Duodenal mucosa (tissue), 2 donors: ENCODE measurements around the gene DNAJB6.

ENCODE experiments used
- H3K27ac ChIP-seq: one replicate; pipeline ENCODE4 v1.7.0; 2013; ENCODE audit warnings: low read depth, low read length
- H3K27me3 ChIP-seq, 2 donors: one replicate each; pipeline ENCODE4 v1.7.0; 2013; ENCODE audit warnings: low read length in 2 of 2, control low read depth in 1 of 2; ENCODE audit not compliant: insufficient read depth in 2 of 2, control insufficient read depth in 1 of 2
- H3K36me3 ChIP-seq, 2 donors: one replicate each; pipeline ENCODE4 v1.7.0; 2013; ENCODE audit warnings: low read length in 2 of 2, control low read depth in 1 of 2; ENCODE audit not compliant: insufficient read depth in 2 of 2, control insufficient read depth in 1 of 2
- H3K4me1 ChIP-seq, 2 donors: one replicate each; pipeline ENCODE4 v1.7.0; 2013; ENCODE audit warnings: low read length in 2 of 2, control low read depth in 1 of 2; ENCODE audit not compliant: insufficient read depth in 2 of 2, control insufficient read depth in 1 of 2
- H3K4me3 ChIP-seq, 2 donors: one replicate each; pipeline ENCODE4 v1.7.0; 2013; ENCODE audit warnings: low read length in 2 of 2, low read depth in 1 of 2
- H3K9ac ChIP-seq, 2 donors: one replicate each; pipeline ENCODE4 v1.7.0; 2013; ENCODE audit warnings: low read length in 2 of 2, low read depth in 1 of 2
- H3K9me3 ChIP-seq, 2 donors: one replicate each; pipeline ENCODE4 v1.7.0; 2013; ENCODE audit warnings: low read length in 2 of 2, control low read depth in 1 of 2; ENCODE audit not compliant: control insufficient read depth in 1 of 2

Gene DNAJB6

DNA sequence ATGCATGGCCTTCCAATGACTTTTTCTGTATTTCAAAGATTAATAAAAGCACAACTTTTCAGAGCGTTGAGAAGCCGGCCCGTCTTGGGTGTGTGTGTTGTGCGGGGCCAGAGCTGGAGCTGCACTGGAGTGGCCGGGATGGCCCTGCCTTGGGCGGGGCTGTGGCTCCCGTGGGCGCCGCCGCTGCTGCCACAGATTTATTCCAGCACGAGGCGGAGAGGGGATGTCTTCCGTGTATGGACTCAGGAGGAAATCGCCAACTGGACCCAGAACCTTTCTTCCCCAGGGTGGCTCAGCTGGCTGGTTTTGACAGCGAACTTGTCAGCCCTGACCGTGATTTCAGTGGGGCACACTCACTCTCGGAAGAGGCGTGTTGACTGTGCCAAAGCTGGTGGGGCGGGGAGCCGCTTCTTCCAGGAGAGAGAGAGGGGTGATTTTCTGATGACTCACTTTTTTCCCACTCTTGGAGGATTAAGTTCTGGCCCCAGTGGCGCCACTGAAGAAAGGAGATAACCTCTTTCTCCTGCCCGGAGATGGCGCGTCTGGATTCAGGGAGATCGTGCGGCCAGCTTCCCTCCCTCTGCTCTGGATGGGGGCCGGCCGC lies 72.4 kb downstream of the DNAJB6 start:
- Histone ChIP-seq H3K36me3 (peaks cover 12 to 39% of the 10 kb centered on the region in 2 donors), H3K27me3 (no peaks in the 10 kb centered on the region), H3K4me1 (no peaks in the 10 kb centered on the region), H3K27ac (no peak overlapping the region), H3K4me3 (no peak overlapping the region), H3K9ac (no peak overlapping the region), H3K9me3 (no peaks in the 10 kb centered on the region)

DNA sequence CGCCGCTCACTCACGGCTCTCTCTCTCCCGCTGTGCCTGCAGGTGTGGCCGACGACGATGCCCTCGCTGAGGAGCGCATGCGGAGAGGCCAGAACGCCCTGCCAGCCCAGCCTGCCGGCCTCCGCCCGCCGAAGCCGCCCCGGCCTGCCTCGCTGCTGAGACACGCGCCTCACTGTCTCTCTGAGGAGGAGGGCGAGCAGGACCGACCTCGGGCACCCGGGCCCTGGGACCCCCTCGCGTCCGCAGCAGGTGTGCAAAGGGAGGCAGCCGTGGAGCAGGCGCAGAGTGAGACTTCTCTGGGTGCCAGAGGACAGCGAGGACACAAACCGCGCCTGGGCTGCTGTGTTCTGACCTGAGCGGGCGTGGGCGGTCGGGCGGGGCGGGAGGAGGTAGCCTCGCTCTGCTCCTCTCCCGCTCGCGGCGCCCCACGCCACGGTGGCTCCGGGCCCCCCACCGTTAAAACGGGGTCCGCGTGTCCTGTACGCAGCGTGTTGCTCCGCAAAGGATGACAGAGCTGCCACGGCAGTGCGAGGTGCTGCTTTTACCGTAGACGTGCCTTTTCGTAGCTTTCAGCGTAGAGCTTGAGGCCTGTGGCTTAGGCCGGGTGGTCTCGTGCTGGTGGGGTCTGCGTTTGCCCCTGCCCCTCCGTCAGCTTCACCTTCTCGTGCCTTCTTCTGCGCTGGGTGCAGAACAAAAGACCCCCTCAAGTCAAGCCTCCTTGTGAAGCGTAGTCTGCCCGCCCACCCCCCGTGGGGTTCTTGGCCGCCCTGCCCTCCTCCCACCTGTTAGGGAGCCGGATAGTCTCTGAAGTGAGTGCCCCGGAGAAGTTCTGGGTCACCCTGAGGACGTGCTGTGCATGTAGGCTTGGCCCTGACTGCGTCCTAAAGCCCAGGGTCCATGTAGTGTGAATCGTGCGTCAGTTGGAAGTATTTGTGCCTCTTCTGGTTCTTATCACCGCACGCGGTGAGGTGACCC lies 73.2 kb downstream of the DNAJB6 start:
- Histone ChIP-seq H3K4me1 (no peaks in the 10 kb centered on the region), H3K27ac (no peak overlapping the region), H3K9ac (no peak overlapping the region), H3K4me3 (no peak overlapping the region), H3K36me3 (peaks cover 17 to 45% of the 10 kb centered on the region in 2 donors), H3K9me3 (no peaks in the 10 kb centered on the region), H3K27me3 (no peaks in the 10 kb centered on the region)

DNA sequence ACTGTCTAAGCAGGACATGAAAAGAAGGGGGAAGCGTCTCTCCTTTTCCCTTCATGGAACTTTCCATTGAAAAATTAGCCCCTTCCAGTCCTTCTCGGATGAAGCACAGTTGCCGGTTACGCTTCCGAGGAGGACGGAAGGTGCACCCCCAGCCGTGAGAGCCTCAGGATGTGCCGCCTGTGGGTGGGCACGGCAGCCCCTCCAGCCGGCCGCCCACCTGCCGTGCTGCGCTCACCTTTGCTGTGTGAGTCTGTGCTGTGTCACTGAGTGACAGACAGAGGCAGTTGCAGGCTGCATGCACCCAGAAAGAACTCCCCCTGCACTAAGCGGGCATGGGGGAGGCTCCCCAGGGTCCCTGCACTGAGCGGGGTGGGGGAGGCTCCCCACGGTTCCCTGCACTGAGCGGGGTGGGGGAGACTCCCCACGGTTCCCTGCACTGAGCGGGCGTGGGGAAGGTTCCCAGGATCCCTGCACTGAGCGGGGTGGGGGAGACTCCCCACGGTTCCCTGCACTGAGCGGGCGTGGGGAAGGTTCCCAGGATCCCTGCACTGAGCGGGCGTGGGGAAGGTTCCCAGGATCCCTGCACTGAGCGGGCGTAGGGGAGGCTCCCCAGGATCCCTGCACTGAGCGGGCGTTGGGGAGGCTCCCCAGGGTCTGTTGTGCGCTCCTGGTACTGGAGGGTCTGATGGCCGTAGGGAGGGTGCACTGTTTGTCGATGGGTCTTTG lies 74.2 kb downstream of the DNAJB6 start:
- Histone ChIP-seq H3K9me3 (no peaks in the 10 kb centered on the region), H3K36me3 (peaks cover 17 to 48% of the 10 kb centered on the region in 2 donors), H3K9ac (no peak overlapping the region), H3K27me3 (no peaks in the 10 kb centered on the region), H3K27ac (no peak overlapping the region), H3K4me1 (no peaks in the 10 kb centered on the region), H3K4me3 (no peak overlapping the region)

DNA sequence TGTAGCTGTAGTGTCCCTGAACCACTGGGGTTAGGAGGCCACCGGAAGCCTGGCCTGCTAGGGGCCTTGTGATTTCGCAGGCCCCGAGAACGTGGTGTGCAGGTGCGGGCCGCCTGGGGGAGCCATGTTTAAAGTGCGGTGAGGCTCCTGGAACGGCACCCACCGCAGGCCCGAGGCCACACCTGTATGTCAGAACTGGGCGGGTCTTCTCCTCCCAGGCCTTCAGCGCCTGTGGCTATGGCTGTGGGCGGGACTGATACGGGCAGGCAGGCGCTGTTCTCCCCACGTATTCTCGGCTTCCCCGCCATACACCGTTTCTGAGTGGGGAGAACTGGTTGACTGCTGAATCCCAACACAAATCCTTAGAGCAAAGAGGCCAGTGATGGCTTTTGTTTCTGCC lies 74.8 kb downstream of the DNAJB6 start:
- H3K27ac ChIP-seq, result no peak overlapping the region
- H3K4me3 ChIP-seq, result no peak overlapping the region
- peaks cover 17 to 54% of the 10 kb centered on the region in 2 donors for H3K36me3 ChIP-seq

DNA sequence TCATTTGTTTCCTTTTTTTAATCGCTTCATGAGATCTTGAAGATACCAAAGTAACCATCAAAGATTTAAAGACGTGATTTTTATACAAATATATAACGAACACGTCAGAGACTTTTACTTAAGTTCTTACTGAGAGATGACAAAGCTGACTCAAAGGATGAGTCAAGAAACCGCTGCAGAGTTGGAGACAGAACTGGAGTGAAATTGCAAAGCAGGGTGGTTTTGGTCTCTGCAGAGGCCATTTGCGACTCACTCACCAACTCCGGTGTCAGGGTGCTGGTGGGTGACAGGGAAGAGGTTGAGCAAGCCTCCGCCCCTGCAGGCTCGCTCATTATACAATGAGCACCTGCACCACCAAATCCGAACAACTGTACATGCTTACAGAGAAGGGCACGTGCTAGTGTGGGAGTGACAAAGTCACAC lies 75.2 kb downstream of the DNAJB6 start:
- H3K27me3 ChIP-seq, result no peaks in the 10 kb centered on the region
- no peak overlapping the region for H3K9ac ChIP-seq
- no peak overlapping the region for H3K4me3 ChIP-seq
- no peak overlapping the region for H3K27ac ChIP-seq
- peaks cover 20 to 57% of the 10 kb centered on the region in 2 donors for H3K36me3 ChIP-seq
- no peaks in the 10 kb centered on the region for H3K4me1 ChIP-seq
- no peaks in the 10 kb centered on the region for H3K9me3 ChIP-seq

More for the DNA sequence above, 74.8 kb downstream of the DNAJB6 start:
- Histone ChIP-seq H3K9ac (no peak overlapping the region), H3K27me3 (no peaks in the 10 kb centered on the region), H3K4me1 (no peaks in the 10 kb centered on the region), H3K9me3 (no peaks in the 10 kb centered on the region)

DNA sequence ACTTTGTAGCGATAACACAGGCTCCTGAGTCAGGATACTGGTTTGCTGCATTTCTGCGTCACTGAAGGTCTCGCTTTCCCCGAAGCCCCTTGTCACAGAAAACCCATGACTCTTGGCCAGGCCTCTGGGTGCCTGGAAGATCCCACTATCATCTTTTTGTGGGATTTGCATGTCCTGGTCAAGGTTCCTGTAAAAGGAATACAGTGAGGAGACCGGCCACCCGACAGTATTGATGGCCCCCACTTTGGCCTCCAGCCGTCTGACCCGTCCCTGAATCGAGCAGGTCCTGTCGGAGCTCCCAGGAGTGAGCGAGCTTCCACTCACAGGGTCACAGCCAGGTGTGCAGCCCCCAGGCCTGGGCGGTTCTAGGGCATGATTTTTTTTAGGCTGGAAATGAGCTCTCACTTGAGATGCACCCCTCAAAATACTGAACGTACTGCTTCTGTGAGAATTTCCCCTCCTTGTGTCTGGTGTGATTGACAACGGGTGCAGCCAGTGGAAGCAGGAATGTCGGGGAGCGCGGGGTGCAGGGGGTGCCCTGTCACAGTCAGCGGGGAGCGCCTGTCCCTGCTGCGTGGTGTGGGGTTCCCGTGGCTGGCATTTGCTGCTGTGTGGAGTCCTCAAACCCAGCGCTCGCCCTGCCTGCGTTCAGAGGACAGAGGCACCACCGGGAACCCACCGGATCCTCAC lies 75.8 kb downstream of the DNAJB6 start:
- H3K27ac ChIP-seq, result no peak overlapping the region
- H3K9me3 ChIP-seq, result no peaks in the 10 kb centered on the region
- no peak overlapping the region for H3K9ac ChIP-seq
- peaks cover 25 to 53% of the 10 kb centered on the region in 2 donors for H3K36me3 ChIP-seq
- no peaks in the 10 kb centered on the region for H3K27me3 ChIP-seq
- H3K4me1 ChIP-seq, result no peaks in the 10 kb centered on the region
- no peak overlapping the region for H3K4me3 ChIP-seq

DNA sequence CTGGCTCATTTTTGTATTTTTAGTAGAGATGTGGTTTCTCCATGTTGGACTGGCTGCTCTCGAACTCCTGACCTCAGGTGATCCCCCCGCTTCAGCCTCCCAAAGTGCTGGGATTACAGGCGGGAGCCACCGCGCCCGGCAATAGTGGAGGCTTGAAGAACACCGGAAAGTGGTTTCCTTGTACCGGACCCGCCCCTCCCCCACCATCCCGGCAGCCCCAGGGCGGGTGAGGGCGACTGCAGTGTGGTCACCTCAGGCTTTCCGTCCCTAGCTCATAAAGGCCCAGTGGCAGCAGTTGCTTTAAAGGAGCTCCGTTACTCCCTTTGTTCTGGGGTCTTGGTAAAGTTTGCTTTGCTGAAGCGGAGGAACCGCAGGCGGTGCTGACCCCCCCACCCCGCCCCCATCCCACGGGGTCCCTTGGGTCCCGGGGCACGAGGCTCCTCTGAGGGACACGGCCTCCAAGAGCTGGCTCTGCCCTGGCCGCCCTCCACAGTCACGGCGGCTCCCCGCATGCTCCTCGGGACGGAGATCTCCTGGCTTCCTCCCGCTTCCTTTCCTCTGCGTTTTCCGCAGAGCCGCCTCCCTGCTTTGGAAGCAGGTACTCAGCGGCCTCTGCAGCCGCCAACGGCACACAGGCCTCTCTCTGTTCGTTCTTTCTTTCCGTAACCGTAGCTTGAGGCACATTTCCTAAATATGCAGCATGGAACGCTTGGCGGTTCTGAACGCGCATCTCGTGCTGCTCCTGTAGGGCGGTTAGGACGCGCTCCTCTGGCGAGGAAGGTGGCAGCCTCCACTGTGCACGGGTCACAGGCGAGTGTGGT lies 77.3 kb downstream of the DNAJB6 start:
- H3K4me1 ChIP-seq, result no peaks in the 10 kb centered on the region
- no peak overlapping the region for H3K27ac ChIP-seq
- H3K9me3 ChIP-seq, result no peaks in the 10 kb centered on the region
- no peaks in the 10 kb centered on the region for H3K27me3 ChIP-seq
- no peak overlapping the region for H3K4me3 ChIP-seq
- H3K36me3 ChIP-seq, result peaks cover 28 to 52% of the 10 kb centered on the region in 2 donors
- no peak overlapping the region for H3K9ac ChIP-seq

DNA sequence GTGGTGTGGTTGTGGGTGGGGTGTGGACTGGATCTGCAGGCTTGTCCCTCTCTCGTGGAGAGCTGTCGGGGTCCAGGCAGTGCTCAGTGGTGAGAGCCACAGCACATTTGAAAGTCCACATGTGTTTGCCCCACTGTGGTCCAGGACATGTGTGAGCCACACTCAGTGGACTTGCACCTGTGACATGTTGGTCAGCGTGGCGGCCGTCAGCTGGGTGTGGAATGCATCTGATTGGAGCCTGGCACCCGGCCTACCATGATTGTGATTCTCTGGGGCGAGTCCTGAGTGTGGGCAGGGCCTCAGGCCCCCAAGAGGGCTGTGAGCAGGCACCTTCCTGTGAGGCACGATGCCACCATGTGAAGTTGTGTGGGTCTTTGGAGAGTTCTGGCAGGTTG lies 77.9 kb downstream of the DNAJB6 start:
- H3K27ac ChIP-seq, result no peak overlapping the region
- peaks cover 28 to 51% of the 10 kb centered on the region in 2 donors for H3K36me3 ChIP-seq
- no peaks in the 10 kb centered on the region for H3K27me3 ChIP-seq
- H3K9me3 ChIP-seq, result no peaks in the 10 kb centered on the region
- H3K9ac ChIP-seq, result no peak overlapping the region
- no peak overlapping the region for H3K4me3 ChIP-seq
- no peaks in the 10 kb centered on the region for H3K4me1 ChIP-seq

DNA sequence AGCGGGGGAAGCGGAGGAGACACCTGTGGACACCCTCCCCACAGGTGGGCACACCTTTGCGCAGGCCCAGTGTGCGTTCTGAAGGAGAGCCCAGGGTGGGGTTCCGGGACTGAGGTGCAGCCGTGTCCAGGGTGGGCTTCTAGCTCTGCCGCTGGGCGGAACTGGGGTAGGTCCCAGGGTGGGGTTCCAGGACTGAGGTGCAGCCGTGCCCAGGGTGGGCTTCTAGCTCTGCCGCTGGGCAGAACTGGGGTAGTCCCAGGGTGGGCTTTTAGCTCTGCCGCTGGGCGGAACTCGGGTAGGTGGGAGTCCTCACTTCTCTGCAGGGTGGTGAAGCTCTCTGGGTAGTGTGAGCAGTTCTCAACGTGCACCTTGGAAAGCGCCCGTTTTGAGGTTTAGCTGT lies 78.7 kb downstream of the DNAJB6 start:
- Histone ChIP-seq H3K4me1 (no peaks in the 10 kb centered on the region), H3K9me3 (no peaks in the 10 kb centered on the region), H3K36me3 (peaks cover 23 to 44% of the 10 kb centered on the region in 2 donors), H3K27me3 (no peaks in the 10 kb centered on the region), H3K4me3 (no peak overlapping the region), H3K9ac (no peak overlapping the region), H3K27ac (no peak overlapping the region)
